ENCODE data around the gene CTDNEP1.

GRCh38 chr17:7226721-7227710 lies 24.5 kb downstream of the CTDNEP1 start:
- TF ChIP-seq CTCF (optimal IDR thresholded peaks at IDR 0.05 in 1 of 3, IDR thresholded peaks at IDR 0.05 in 1 of 3, conservative IDR thresholded peaks at IDR 0.05 in 1 of 3; ENCODE audit: extremely low read depth in 1 of 3, insufficient read depth in 2 of 3, low read length in 3 of 3) (no peak), EZH2 (IDR thresholded peaks at IDR 0.05; ENCODE audit: low read length) (no peak)

Measured in keratinocyte (primary cell).